ENCODE measurements around the gene DNAJC13.

DNA sequence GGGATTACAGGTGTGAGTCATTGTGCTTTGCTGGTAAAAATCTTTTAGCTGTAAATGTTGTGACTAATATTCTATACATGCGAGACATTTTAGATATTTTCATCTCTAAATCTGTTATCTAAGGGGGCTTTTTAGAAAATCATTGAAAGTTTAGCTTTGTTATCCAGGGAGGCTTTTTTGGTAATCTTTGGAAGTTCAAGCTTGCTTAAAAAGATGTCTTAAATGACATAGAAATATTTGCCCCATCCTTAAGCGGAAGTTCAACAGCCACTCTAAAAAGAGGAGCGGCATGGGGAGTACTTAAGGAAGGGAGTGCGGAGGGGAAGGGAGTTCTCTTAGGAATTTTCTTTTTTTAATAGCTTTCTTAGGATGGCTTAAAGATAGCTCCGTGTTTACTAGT, 26.1 kb downstream of the DNAJC13 start:
- TF ChIP-seq, protein P1, sequence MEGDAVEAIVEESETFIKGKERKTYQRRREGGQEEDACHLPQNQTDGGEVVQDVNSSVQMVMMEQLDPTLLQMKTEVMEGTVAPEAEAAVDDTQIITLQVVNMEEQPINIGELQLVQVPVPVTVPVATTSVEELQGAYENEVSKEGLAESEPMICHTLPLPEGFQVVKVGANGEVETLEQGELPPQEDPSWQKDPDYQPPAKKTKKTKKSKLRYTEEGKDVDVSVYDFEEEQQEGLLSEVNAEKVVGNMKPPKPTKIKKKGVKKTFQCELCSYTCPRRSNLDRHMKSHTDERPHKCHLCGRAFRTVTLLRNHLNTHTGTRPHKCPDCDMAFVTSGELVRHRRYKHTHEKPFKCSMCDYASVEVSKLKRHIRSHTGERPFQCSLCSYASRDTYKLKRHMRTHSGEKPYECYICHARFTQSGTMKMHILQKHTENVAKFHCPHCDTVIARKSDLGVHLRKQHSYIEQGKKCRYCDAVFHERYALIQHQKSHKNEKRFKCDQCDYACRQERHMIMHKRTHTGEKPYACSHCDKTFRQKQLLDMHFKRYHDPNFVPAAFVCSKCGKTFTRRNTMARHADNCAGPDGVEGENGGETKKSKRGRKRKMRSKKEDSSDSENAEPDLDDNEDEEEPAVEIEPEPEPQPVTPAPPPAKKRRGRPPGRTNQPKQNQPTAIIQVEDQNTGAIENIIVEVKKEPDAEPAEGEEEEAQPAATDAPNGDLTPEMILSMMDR (IDR thresholded peaks at IDR 0.05): no peak
- TF ChIP-seq POLR2A (IDR thresholded peaks at IDR 0.05): no peak

All from Peyer's patch (tissue), 4 donors.